IPS-18c (cell line): ENCODE results near the gene ZMYND8.
A peak's percentile ranks its signal among the peaks of the same experiment; 100 is the strongest.
"Not testable (repeated sequence)": the region's sequence is repeated elsewhere in the genome, so short reads cannot be mapped to it uniquely, and the experiment has no call there.

ENCODE experiments used
- H3K4me3 ChIP-seq: 2 replicates; pipeline ENCODE4 v1.7.0; 2013; ENCODE audit warnings: low read depth, mild to moderate bottlenecking, low read length, moderate library complexity; ENCODE audit not compliant: insufficient read depth
- H3K9me3 ChIP-seq: one replicate; pipeline ENCODE4 v1.6.1; 2013; ENCODE audit warnings: mild to moderate bottlenecking, low read length, moderate library complexity; ENCODE audit not compliant: control insufficient read depth, insufficient read depth

ZMYND8 gene

DNA sequence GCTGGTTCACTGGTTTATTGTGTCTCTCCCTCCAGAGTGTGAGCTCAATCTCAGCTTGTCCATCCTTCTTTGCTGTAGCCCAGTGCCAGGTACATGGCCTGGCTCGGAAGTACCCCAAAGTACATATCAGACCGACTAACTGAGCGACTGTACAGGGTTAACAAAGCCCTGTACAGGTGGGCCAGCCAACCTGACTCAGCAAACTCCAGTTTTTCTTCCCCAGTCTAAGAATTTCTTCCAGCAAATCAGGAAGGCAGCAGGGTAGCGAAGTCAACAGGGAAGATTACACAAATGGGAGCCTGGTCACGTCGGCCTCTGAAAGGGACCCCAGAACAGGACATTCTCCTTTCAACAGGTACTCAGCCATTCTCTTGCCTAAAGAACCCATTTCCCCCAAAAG lies 31.3 kb downstream of the ZMYND8 start:
- Histone ChIP-seq H3K4me3 (no peak overlapping the region), H3K9me3 (no peaks in the 10 kb centered on the region)

DNA sequence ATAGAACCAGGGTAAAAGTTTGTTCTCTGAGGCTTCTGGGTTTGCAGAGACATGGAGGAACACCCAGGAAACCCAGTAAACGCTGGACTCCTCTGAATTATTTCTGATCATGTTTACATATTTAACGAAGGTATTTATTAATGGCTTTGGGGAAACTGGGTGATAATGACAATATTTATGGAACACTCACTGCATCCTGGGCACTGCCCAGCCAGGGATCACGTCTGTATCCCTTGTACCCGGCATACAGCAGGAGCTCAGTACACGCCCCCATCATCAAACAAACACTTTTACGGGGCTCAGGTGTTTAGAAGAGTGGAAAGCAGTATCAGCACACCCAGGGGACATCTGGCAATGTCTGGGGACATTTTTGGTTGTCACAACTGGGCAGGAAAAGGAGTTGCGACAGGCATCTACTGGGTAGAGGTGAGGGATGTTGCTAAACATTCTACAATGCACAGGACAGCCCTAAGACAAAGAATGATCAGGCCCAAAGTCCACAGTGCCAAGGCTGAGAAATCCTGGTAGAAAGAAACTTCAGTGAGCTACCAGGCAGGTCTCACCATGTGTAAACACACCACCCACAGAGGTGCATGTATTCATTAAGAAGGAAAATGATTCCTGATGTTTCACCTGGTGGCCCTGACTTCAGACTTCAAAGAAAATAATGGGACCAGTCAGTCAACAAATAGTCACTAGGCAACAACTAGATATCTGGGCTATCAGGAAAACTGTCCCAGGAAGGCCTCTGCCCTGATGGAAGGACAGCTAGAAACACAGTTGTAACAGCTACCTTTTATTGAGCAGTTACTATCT lies 35.3 kb downstream of the ZMYND8 start:
- H3K9me3 ChIP-seq: no peaks in the 10 kb centered on the region
- no peak overlapping the region for H3K4me3 ChIP-seq

GRCh38 chr20:47319517-47320252 lies 36.8 kb downstream of the ZMYND8 start:
- H3K4me3 ChIP-seq: no peak overlapping the region

DNA sequence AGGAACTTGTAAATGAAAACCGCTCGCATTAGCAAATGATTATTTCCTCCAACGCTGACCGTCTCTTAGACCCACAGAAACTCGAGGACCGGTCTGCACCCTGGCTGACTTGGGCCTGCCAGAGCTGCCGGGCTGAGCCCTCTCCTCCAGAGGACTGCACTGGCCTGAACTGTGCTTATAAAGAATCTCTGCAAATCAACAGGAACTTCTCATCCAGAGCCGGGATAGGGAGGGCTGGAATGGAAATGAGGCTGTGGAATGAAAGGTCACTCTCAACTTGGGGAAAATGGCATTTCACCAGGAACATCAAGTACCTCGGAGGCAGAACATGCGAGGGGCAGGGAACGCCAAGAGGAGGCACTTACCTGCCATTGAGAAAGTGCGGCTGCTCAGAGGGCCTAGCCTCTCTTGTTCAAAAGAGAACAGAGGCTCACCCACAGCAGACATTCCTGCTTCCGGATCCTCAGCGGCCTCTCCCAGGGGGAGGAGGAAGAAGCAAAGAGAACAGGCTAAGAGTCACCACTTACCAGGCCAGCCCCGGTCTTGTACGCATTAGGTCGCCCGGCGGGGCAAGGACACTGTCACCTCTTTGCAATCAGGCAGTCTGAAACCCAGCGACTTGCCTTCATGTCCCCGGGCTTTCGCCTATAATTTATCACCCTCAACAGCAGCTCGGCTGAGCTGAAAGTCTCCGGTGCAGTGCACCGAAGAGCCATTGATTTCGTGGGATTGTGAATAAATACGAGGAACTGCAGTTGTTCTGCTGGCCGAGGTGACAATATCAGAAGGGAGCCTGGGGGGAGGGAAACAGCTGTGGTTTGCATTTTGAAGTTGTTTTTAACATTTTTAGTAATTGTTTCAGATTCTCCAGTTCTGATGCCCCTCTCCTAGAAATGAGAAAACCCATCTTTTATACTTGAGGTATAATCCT lies 37.6 kb downstream of the ZMYND8 start:
- H3K9me3 ChIP-seq: no peaks in the 10 kb centered on the region
- H3K4me3 ChIP-seq: peak overlapping the region; percentile 25

More at GRCh38 chr20:47319517-47320252, 36.8 kb downstream of the ZMYND8 start:
- no peaks in the 10 kb centered on the region for H3K9me3 ChIP-seq

GRCh38 chr20:47318027-47318585 lies 38.4 kb downstream of the ZMYND8 start:
- H3K4me3 ChIP-seq: peak overlapping the region; percentile 25; the same call in 1 of the 2 replicates
- H3K9me3 ChIP-seq: no peaks in the 10 kb centered on the region

GRCh38 chr20:47317127-47317895 lies 39.2 kb downstream of the ZMYND8 start:
- no peaks in the 10 kb centered on the region for H3K9me3 ChIP-seq
- H3K4me3 ChIP-seq: no peak overlapping the region

DNA sequence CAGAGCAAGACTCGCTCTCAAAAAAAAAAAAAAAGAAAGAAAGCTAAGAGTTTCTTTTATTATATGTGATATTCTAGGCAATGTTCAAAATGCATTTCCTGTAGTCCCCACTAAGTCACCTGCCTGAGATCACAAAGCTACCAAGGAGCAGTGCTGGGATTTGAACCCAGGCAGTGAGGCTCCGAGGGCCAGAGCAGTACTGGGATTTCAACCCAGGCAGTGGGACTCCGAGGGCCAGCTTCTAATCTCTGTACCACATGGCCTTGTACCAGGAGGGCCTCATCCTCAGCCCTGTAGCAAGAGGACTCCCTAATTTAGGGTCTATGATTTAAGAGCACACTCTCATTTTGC lies 39.7 kb downstream of the ZMYND8 start:
- H3K9me3 ChIP-seq: no peaks in the 10 kb centered on the region
- H3K4me3 ChIP-seq: no peak overlapping the region

DNA sequence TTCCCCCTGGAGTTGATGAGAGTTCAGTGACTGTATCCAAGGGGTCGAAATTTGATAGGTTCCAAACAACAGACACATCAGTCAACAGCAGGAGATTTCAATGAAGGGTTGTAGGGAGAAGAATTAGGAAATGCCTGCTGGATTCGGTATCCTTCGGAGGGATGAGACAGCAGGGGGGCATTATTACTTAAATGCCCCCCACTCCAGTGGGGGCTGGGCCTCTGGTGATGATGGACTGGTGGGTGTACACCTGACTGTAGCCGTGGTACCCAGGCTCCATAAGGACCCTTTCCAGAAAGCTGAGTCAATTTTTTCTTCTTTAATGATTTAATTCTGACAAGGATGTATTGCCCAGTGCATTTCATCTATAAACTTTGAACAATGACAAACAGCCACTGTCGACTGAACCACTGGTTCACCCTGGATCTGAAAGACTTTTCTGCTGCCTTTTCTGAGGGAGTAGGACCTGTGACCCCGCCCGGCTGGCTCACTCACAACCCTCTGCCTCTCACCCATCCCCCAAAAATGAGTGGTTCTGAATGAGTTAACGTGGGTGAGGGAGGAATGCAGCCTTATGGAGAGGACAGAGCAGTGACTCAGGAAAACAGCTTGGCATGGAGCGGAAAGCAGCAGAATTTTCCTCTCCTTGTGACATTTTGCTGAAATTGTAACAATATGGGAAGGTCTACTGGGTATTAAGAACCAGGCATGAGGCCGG lies 41.0 kb downstream of the ZMYND8 start:
- H3K9me3 ChIP-seq: no peaks in the 10 kb centered on the region
- no peak overlapping the region for H3K4me3 ChIP-seq

DNA sequence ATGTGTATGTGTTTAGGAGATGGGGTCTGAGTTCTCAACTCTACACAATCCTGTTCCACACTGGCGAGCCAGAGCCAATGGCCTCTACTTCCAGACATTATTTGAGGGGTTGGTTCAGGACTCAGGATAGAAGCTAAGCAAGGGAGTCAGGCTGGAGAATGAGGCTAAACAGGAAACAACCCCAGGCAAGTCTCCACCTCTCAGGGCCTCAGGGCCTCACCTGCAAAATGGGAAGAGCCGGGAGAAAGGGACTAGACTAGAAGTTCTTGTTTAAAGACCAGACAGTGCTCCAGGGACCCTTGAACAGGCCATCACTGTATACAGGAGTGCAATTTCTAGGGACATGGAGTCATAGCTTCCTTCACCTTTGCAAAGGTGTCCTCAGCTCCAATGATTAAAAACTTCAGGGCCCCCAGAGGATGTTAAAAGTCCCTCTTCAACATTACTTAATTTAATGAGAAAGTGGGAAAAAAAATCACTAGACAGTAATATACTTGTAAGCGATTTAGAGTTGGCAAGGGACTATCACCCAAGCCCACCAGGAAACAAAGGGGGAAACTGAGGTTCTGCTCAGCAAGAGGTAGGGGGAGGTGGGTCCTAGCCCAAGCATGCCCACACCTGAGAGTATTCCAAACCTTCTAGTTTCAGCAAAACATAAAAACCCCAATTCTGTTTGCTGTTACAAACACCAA lies 41.7 kb downstream of the ZMYND8 start:
- Histone ChIP-seq H3K4me3 (no peak overlapping the region), H3K9me3 (no peaks in the 10 kb centered on the region)

DNA sequence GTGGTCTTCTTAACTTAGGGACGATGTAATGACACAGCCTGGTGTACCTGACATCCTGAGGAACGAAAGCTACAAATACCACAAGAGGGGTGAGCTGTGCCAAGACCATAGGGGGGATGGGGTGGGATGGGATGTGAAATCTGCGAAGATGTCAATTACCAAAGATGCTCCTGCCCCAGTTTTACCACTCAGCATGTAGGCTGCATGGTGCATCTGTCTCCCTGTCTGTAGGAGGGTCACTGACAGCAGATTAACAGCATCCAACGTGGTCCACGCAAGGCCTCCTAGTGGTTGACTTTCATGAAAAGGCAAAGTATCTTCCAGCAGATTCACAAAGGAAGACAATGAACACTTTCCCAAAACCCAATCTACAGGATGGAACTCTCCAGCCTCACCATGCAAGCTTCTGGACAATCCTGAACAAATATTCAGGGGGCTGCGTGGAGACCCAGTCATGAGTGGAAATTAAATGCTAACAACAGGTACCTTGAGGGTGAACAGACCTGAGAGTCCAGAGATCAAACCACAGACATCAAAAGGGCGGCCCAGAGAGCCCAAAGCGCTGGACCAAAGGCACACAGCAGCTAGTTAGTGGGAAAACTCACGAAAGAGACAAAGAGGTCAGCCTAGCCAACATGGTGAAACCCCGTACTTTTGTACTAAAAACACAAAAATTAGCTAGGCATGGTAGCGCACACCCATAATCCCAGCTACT lies 44.4 kb downstream of the ZMYND8 start:
- Histone ChIP-seq H3K9me3 (no peaks in the 10 kb centered on the region), H3K4me3 (no peak overlapping the region)

DNA sequence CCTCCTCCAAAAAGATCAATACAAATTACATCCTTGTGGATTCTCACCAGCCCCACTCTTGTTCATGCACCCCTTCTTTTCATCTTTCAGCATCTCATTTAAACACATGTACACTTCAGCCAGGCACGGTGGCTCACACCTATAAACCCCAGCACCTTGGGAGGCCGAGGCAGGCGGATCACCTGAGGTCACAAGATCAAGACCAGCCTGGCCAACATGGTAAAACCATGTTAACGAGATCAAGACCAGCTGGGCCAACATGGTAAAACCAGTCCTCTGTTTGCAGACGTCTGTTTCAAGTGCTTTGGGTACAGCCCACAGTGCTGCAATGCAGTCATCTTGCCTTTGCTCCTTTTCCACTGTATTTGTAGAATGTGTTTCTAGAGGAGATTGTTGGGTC lies 45.3 kb downstream of the ZMYND8 start:
- no peaks in the 10 kb centered on the region for H3K9me3 ChIP-seq
- H3K4me3 ChIP-seq: no peak overlapping the region

DNA sequence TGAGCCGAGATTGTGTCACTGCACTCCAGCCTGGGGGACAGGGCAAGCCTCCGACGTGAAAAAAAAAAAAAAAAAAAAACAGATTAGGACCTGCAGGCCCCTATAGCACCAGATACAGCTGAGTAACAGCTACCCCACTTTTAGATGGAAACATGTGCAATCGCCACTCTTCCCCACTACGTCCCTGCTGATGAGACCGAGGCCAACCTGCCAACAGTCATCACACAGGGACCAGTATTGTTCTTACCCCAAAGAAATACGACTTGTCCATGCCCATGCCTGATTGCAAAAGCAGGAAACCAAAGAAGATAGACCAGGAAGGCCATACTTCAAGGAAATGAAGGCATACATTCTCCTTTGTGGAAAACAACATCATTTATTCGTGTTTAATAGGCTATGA lies 45.8 kb downstream of the ZMYND8 start:
- Histone ChIP-seq H3K4me3 (no peak overlapping the region), H3K9me3 (no peaks in the 10 kb centered on the region)

GRCh38 chr20:47309806-47310426 lies 46.6 kb downstream of the ZMYND8 start:
- no peak overlapping the region for H3K4me3 ChIP-seq
- no peaks in the 10 kb centered on the region for H3K9me3 ChIP-seq

- Histone ChIP-seq H3K4me3 (no peak overlapping the region), H3K9me3 (no peaks in the 10 kb centered on the region)
Observed at GRCh38 chr20:47309394-47309793, 47.1 kb downstream of the ZMYND8 start.

DNA sequence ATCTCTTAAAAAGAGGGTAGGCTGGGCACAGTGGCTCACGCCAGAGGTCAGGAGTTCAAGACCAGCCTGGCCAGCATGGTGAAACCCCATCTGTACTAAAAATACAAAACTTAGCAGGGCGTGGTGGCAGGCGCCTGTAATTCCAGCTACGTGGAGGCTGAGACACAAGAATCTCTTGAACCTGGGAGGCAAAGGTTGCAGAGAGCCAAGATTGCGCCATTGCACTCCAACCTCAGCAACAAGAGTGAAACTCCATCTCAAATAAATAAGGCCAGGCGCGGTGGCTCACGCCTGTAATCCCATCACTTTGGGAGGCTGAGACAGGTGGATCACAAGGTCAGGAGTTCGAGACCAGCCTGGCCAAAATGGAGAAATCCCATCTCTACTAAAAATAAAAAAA lies 48.9 kb downstream of the ZMYND8 start:
- H3K4me3 ChIP-seq, H3K9me3 ChIP-seq: not testable (repeated sequence)
